Skeletal muscle satellite cell (primary cell): ENCODE results near the gene ZZZ3.
"Not testable (repeated sequence)": the region's sequence is repeated elsewhere in the genome, so short reads cannot be mapped to it uniquely, and the experiment has no call there.

Experiments
- H3K27me3 ChIP-seq: 2 replicates; pipeline ENCODE4 v1.7.0; 2013; ENCODE audit warnings: low read length; ENCODE audit not compliant: control insufficient read depth, insufficient read depth
- H3K36me3 ChIP-seq: 2 replicates; pipeline ENCODE4 v1.7.0; 2013; ENCODE audit warnings: mild to moderate bottlenecking, control low read depth, low read length; ENCODE audit not compliant: insufficient read depth
- H3K4me1 ChIP-seq: 2 replicates; pipeline ENCODE4 v1.7.0; 2013; ENCODE audit warnings: low read length; ENCODE audit not compliant: control insufficient read depth, insufficient read depth
- H3K4me2 ChIP-seq: 2 replicates; pipeline ENCODE4 v1.7.0; 2013; ENCODE audit warnings: mild to moderate bottlenecking, low read length
- H3K4me3 ChIP-seq: 2 replicates; pipeline ENCODE4 v1.7.0; 2013; ENCODE audit warnings: low read length
- H3K9ac ChIP-seq: 2 replicates; pipeline ENCODE4 v1.7.0; 2013; ENCODE audit warnings: mild to moderate bottlenecking, low read depth, low read length, moderate library complexity
- H3K9me3 ChIP-seq: replicated peaks from 2 replicates; pipeline ENCODE4 v1.7.0; 2013; ENCODE audit warnings: mild to moderate bottlenecking, control low read depth, low read length

ZZZ3 gene

DNA sequence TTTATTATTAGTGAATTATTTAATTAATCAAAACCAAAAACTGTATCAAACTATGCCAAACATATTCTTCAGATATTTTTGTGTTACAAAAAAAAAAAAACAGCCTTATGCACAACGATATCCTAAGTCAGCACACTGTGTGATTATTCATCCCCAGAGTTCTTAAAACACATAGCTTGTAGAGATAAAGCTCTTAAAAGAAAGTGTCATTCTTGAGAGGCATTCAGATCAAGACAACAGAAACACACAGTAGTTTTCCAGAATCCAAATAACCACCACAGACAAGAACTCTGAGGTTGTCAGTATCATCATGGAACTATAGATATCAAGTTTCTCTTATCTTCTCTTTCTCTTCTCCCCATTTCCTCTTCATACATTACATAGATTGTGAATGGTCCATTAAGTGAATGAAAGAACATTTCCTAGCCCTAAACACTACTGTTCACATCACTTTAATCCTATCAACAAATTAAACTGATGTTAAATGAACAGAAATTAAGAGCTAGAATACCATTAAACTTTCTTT, 13.5 kb downstream of the ZZZ3 start:
- Histone ChIP-seq H3K36me3 (no peaks in the 10 kb centered on the region), H3K9ac (no peak overlapping the region), H3K4me3 (no peak overlapping the region), H3K27me3 (no peaks in the 10 kb centered on the region), H3K9me3 (no peaks in the 10 kb centered on the region), H3K4me1 (peaks cover 31% of the 10 kb centered on the region), H3K4me2 (no peak overlapping the region)

DNA sequence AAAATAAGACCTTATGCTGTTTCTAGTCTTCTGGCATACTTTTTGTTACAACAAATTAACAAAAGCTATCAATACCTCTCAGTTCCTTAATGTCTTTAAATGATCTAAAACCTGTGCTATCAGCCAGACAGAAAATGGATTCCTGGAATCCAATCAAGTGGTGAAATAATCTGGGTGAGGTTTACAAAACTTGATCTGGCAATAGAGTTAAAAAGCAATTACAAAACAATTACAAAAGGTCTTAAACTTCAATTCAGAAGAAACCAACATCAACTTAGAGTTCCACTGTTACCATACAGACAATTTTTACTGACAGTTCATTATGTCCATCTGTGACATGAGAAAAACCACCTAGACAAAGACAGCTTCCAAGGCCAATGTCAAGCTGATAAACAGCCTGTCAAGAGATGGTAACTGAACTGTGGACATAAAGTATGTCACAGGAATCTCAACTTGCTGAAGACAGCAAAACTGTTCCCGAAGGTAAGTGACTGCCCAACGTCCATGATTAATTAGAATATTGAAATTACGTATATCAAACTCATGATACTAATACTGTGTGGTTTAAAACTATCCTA, 17.4 kb downstream of the ZZZ3 start:
- Histone ChIP-seq H3K9ac (no peak overlapping the region), H3K27me3 (no peaks in the 10 kb centered on the region), H3K9me3 (no peaks in the 10 kb centered on the region), H3K36me3 (no peaks in the 10 kb centered on the region), H3K4me2 (no peak overlapping the region), H3K4me1 (no peaks in the 10 kb centered on the region), H3K4me3 (no peak overlapping the region)

DNA sequence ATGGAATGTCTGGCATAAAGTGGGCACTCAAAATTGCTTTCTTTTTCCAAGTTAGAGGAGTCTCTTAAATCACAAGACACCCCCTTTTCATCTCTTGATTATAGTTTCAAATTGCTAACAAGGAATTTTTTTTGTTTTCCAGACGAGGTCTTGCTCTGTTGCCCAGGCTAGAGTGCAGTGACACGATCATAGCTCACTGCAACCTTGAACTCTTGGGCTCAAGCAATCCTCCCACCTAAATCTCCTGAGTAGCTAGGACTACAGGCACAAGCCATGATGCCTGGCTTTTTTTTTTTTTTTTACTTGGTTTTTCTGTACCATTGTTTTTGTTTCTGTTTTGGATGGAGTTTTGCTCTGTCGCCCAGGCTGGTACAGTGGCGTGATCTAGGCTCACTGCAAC, 20.8 kb downstream of the ZZZ3 start:
- Histone ChIP-seq H3K36me3 (no peaks in the 10 kb centered on the region), H3K4me2 (no peak overlapping the region), H3K4me1 (no peaks in the 10 kb centered on the region), H3K9me3 (no peaks in the 10 kb centered on the region), H3K4me3 (no peak overlapping the region), H3K27me3 (no peaks in the 10 kb centered on the region), H3K9ac (no peak overlapping the region)

DNA sequence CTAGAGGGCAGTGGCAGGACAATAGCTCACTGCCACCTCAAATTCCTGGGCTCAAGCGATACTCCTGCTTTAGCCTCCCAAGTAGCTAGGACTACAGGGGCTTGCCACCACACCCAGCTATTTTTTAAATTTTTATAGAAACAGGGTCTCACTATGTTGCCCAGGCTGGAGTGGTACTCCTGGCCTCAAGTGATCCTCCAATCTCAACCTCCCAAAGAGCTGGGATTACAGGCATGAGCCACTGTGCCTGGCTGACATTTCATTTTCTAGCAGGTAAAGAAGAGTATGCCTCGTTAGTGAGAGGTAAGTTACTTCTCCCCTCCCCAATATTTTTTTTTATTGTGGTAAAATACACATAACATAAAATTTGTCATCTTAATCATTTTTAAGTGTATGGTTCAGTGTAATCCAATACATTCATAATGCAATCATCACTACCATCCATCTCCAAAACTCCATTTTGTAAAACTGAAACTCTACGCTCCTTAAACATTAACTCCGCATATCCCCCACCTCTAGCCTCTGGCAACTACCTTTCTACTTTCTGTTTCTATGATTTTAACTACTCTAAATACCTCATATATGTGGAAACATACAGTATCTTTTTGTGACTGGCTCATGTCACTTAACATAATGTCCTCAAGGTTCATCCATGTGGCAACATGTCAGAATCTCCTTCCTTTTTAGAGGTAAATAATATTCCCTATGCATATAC, 22.4 kb downstream of the ZZZ3 start:
- H3K4me1 ChIP-seq = no peaks in the 10 kb centered on the region
- no peaks in the 10 kb centered on the region for H3K36me3 ChIP-seq
- H3K27me3 ChIP-seq = no peaks in the 10 kb centered on the region
- no peak overlapping the region for H3K9ac ChIP-seq
- H3K4me2 ChIP-seq = no peak overlapping the region
- H3K9me3 ChIP-seq = no peaks in the 10 kb centered on the region
- no peak overlapping the region for H3K4me3 ChIP-seq

DNA sequence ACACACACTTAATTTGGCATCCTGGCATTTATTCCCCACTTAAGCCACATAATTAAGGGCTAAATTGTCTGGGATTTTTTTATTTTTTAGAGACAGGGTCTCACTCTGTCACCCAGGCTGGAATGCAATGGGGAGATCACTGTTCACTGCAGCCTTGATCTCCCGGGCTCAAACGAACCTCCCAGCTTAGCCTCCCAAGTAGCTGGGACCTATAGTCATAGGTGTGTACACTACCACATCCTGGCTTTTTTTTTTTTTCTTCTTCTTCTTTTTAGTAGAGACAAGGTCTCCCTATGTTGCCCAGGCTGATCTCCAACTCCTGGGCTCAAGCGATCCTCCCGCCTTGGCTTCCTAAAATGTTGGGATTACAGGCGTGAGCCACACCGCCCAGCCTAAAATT, 24.2 kb downstream of the ZZZ3 start:
- Histone ChIP-seq H3K9me3 (no peaks in the 10 kb centered on the region), H3K4me1 (no peaks in the 10 kb centered on the region), H3K4me2 (no peak overlapping the region), H3K4me3 (no peak overlapping the region), H3K27me3 (no peaks in the 10 kb centered on the region), H3K36me3 (no peaks in the 10 kb centered on the region), H3K9ac (no peak overlapping the region)

DNA sequence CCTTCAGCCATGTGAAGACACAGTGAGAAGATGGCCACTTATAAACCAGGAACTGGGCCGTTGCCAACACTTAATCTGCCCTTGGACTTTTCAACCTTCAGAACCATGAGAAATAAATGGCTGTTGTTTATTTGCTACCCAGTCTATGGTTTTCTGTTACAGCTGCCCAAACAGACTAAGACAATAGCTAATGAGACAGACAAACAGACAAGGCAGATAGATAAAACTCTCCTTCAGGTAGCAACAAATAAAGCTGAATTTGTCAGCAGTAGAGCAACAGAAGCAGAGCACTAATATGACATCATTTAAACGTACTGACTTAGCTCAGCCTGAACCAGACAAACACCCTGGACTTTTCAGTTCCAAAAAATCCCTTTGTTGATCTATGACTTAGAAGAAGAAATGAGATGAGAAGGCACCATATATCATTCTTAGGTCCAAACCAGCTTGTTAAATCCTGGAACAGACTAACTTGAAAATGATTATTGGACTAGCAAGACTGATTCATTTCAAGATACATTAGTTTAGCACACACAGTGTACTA, 27.0 kb downstream of the ZZZ3 start:
- Histone ChIP-seq H3K4me3 (no peak overlapping the region), H3K4me2 (no peak overlapping the region), H3K9ac (no peak overlapping the region), H3K36me3 (no peaks in the 10 kb centered on the region), H3K27me3 (no peaks in the 10 kb centered on the region), H3K9me3 (no peaks in the 10 kb centered on the region), H3K4me1 (peaks cover 9% of the 10 kb centered on the region)

DNA sequence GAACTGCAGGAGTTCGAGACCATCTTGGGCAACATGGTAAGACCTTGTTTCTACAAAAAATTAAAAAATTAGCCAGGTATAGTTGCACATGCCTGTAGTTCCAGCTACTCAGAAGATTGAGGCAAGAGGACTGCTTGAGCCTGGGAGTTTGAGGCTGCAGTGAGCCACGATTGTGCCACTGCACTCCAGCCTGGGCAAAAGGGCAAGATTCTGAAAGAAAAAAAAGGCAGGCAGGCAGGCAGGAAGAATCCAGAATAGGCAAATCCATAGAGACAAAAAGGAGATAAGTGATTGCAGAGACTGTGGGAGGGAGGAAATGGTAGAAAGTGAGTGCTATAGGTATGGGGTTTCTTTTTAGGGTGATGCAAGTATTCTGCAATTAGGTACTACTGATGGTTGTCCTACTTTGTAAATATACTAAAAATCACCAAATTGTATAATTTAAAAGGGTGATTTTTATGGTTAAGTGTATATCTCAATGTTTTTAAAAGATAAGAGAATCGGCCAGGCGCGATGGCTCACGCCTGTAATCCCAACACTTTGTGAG, 29.4 kb downstream of the ZZZ3 start:
- Histone ChIP-seq H3K4me1 (peaks cover 9% of the 10 kb centered on the region), H3K9me3 (peaks cover 5% of the 10 kb centered on the region), H3K27me3 (no peaks in the 10 kb centered on the region), H3K4me3 (no peak overlapping the region), H3K36me3 (no peaks in the 10 kb centered on the region), H3K4me2 (no peak overlapping the region), H3K9ac (no peak overlapping the region)

DNA sequence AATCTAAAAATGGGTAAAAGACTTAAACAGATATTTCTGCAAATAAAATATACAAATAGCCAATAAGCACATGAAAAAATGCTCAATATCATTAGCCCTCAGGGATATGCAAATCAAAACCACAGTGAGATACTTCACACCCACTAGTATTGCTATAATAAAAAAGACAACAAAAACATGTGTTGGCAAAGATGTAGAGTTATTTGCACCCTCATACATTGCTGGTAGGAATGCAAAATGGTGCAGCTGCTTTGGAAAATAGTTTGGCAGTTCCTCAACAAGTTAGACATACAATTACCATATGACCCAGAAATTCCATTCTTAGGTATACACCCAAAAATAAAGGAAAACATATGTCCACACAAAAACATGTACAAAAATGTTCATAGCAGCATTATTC, 30.2 kb downstream of the ZZZ3 start:
- H3K36me3 ChIP-seq = no peaks in the 10 kb centered on the region
- peaks cover 5% of the 10 kb centered on the region for H3K9me3 ChIP-seq
- no peak overlapping the region for H3K4me3 ChIP-seq
- no peak overlapping the region for H3K9ac ChIP-seq
- H3K4me2 ChIP-seq = no peak overlapping the region
- peaks cover 9% of the 10 kb centered on the region for H3K4me1 ChIP-seq
- H3K27me3 ChIP-seq = no peaks in the 10 kb centered on the region

DNA sequence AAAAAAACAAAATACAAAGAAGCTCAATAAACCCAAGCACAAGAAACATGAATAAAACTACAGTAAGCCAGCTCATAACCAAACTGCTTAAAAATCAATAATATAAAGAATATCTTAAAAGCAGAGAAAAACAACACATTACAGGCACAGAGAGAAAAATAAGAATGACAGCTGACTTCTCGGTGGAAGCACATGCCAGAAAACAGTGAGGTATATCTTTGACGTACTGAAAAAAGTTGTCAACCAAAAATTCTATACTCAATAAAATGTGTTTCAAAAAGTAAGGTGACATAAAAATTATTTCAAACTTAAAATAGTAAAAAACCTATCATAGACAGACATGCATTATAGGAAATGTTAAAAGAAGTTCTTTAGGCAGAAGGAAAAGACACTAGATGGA, 33.3 kb downstream of the ZZZ3 start:
- Histone ChIP-seq H3K4me2 (no peak overlapping the region), H3K9me3 (peaks cover 5% of the 10 kb centered on the region), H3K4me1 (peaks cover 9% of the 10 kb centered on the region), H3K4me3 (no peak overlapping the region), H3K9ac (no peak overlapping the region), H3K36me3 (peaks cover 12% of the 10 kb centered on the region), H3K27me3 (no peaks in the 10 kb centered on the region)

DNA sequence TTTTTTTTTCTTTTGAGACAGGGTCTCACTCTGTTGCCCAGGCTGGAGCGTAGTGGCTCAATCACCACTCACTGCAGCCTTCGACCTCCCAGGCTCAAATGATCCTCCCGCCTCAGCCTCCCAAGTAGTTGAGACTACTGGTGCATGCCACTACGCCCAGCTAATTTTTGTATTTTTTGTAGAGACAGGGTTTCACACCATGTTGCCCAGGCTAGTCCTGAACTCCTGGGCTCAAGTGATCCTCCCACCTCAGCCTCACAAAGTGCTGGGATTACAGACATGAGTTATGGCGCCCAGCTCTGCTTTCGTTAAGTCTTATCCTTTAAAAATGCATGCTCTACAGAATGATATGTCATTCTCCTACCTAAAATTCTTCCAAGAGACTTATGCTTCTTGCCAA, 36.2 kb downstream of the ZZZ3 start:
- not testable (repeated sequence) for H3K4me2 ChIP-seq, H3K4me1 ChIP-seq, H3K9ac ChIP-seq, H3K4me3 ChIP-seq, H3K9me3 ChIP-seq, H3K27me3 ChIP-seq
- peaks cover 18% of the 10 kb centered on the region for H3K36me3 ChIP-seq

DNA sequence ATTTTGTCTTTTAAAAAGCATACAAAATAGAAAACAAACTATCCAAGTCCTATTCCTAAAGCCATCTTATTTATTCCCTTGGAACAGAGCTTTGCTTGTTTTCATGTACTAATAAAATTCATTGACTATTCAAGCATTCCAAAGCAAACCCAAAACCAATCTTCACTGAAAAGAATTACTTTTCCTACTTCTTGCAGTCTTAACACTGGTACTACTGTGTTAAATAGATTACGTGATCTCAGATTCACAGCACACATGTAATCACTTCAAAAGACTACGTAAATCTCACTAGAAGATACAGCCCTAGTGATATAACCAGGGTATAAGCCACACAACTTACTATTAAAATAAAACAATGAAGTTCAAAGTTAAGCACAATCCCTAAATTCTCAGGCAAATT, 39.0 kb downstream of the ZZZ3 start:
- H3K36me3 ChIP-seq = peaks cover 30% of the 10 kb centered on the region
- H3K9ac ChIP-seq = no peak overlapping the region
- no peaks in the 10 kb centered on the region for H3K9me3 ChIP-seq
- H3K4me1 ChIP-seq = peaks cover 14% of the 10 kb centered on the region
- no peak overlapping the region for H3K4me2 ChIP-seq
- no peak overlapping the region for H3K4me3 ChIP-seq
- no peaks in the 10 kb centered on the region for H3K27me3 ChIP-seq
